WTC11 (cell line): ENCODE data around the gene PRKCZ. TPM values are rescaled to one million over a fixed set of nuclear protein-coding genes. Genes with fewer than 3 reads are reported as not detected.

ENCODE experiments used
- ATAC-seq: fragments of 200-7000 bp; cut with Tn5 transposase; 2 replicates; pipeline ENCODE4 v1.10.0; 2021; ENCODE audit warnings: mild to moderate bottlenecking, moderate library complexity
- CTCF ChIA-PET: fragments of 300-600 bp; sonication (Branson Sonifier 250); formaldehyde crosslinking; loops from one replicate; lab custom pipeline; 2021; ENCODE audit warnings: antibody characterized with exemption; lab: Charles Lee
- POLR2A ChIA-PET: fragments of 350-600 bp; sonication (Branson Sonifier 250); formaldehyde crosslinking; loops from one replicate; lab custom pipeline; 2021; ENCODE audit warnings: antibody characterized with exemption; lab: Charles Lee
- DNase-seq: peaks from one replicate; pipeline ENCODE4 v3.0.0; 2021; ENCODE audit warnings: low spot score
- H3K27ac Mint-ChIP-seq: 2 replicates; pipeline ENCODE4 v1.8.0; 2021; ENCODE audit warnings: mixed read lengths
- H3K27me3 Mint-ChIP-seq: 2 replicates; pipeline ENCODE4 v1.8.0; 2021; ENCODE audit warnings: low read depth, mild to moderate bottlenecking, moderate library complexity, mixed read lengths
- H3K36me3 Mint-ChIP-seq: 2 replicates; pipeline ENCODE4 v1.8.0; 2021; ENCODE audit warnings: mixed read lengths
- H3K4me1 Mint-ChIP-seq: 2 replicates; pipeline ENCODE4 v1.8.0; 2022; ENCODE audit warnings: mixed read lengths
- H3K4me3 Mint-ChIP-seq: 2 replicates; pipeline ENCODE4 v1.8.0; 2021; ENCODE audit warnings: mild to moderate bottlenecking, moderate library complexity, mixed read lengths
- H3K9me3 Mint-ChIP-seq: 2 replicates; pipeline ENCODE4 v1.8.0; 2021; ENCODE audit warnings: mixed read lengths
- ATF6 ChIP-seq: sonication (generic); formaldehyde crosslinking; IDR thresholded peaks from 2 replicates; pipeline ENCODE4 v1.8.1; 2023; ENCODE audit warnings: mild to moderate bottlenecking, missing genetic modification reagents
- GRHL2 ChIP-seq: fragments of 250-450 bp; sonication (Bioruptor Pico); IDR thresholded peaks from 2 replicates; pipeline ENCODE4 v1.8.0; 2022; ENCODE audit warnings: mild to moderate bottlenecking, moderate library complexity; ENCODE audit not compliant: insufficient replicate concordance, severe bottlenecking
- IRF1 ChIP-seq: sonication (generic); formaldehyde crosslinking; IDR thresholded peaks from 2 replicates; pipeline ENCODE4 v1.8.0; 2023; ENCODE audit warnings: missing genetic modification reagents
- JUN ChIP-seq: sonication (generic); formaldehyde crosslinking; IDR thresholded peaks from 2 replicates; pipeline ENCODE4 v1.8.0; 2023; ENCODE audit warnings: mild to moderate bottlenecking, missing genetic modification reagents
- KAT7 ChIP-seq: sonication (generic); formaldehyde crosslinking; IDR thresholded peaks from 2 replicates; pipeline ENCODE4 v1.8.1; 2023; ENCODE audit warnings: missing genetic modification reagents, mild to moderate bottlenecking, borderline replicate concordance
- MXD4 ChIP-seq: fragments of 250-450 bp; sonication (Bioruptor Pico); IDR thresholded peaks from 2 replicates; pipeline ENCODE4 v1.8.0; 2021; ENCODE audit warnings: mild to moderate bottlenecking, moderate library complexity, borderline replicate concordance
- NFATC4 ChIP-seq: fragments of 250-450 bp; sonication (Bioruptor Pico); IDR thresholded peaks from 2 replicates; pipeline ENCODE4 v1.9.0; 2021; ENCODE audit warnings: mild to moderate bottlenecking
- NR2C2 ChIP-seq: sonication (generic); formaldehyde crosslinking; IDR thresholded peaks from 2 replicates; pipeline ENCODE4 v1.8.0; 2022; ENCODE audit warnings: mild to moderate bottlenecking, missing genetic modification reagents
- NR3C1 ChIP-seq: sonication (generic); formaldehyde crosslinking; conservative IDR thresholded peaks from 2 replicates; pipeline ENCODE4 v1.8.1; 2023; ENCODE audit warnings: low read depth, mild to moderate bottlenecking, missing genetic modification reagents
- OVOL2 ChIP-seq: fragments of 250-450 bp; sonication (Bioruptor Pico); IDR thresholded peaks from 2 replicates; pipeline ENCODE4 v1.9.0; 2021; ENCODE audit warnings: mild to moderate bottlenecking, borderline replicate concordance
- PRRX2 ChIP-seq: fragments of 250-450 bp; sonication (Bioruptor Pico); IDR thresholded peaks from 2 replicates; pipeline ENCODE4 v1.8.0; 2021; ENCODE audit warnings: mild to moderate bottlenecking
- RORB ChIP-seq: fragments of 250-450 bp; sonication (Bioruptor Pico); IDR thresholded peaks from 2 replicates; pipeline ENCODE4 v1.9.0; 2021; ENCODE audit warnings: mild to moderate bottlenecking
- SMAD3 ChIP-seq: sonication (generic); formaldehyde crosslinking; IDR thresholded peaks from 2 replicates; pipeline ENCODE4 v1.8.0; 2022; ENCODE audit warnings: missing genetic modification reagents, mild to moderate bottlenecking, borderline replicate concordance
- SP1 ChIP-seq: sonication (generic); formaldehyde crosslinking; conservative IDR thresholded peaks from 2 replicates; pipeline ENCODE4 v1.8.1; 2022; ENCODE audit warnings: missing genetic modification reagents
- TEAD4 ChIP-seq: sonication (generic); formaldehyde crosslinking; IDR thresholded peaks from 2 replicates; pipeline ENCODE4 v1.8.0; 2022; ENCODE audit warnings: mild to moderate bottlenecking, missing genetic modification reagents
- TP53 ChIP-seq: sonication (generic); formaldehyde crosslinking; IDR thresholded peaks from 2 replicates; pipeline ENCODE4 v1.8.1; 2023; ENCODE audit warnings: mild to moderate bottlenecking, missing genetic modification reagents
- ZNF263 ChIP-seq: sonication (generic); formaldehyde crosslinking; IDR thresholded peaks from 2 replicates; pipeline ENCODE4 v1.8.1; 2022; ENCODE audit warnings: low read depth, mild to moderate bottlenecking, moderate library complexity, missing genetic modification reagents
- ZNF416 ChIP-seq: fragments of 250-450 bp; sonication (Bioruptor Pico); IDR thresholded peaks from 2 replicates; pipeline ENCODE4 v1.9.0; 2021; ENCODE audit warnings: mild to moderate bottlenecking, inconsistent platforms
- total RNA-seq: library from RNA; stranded (reverse); gene quantifications from 3 replicates; pipeline ENCODE4 v1.2.3, GENCODE V29; 2021
- TF ChIP-seq, protein P1 (sequence below): fragments of 250-450 bp; sonication (Bioruptor Pico); IDR thresholded peaks from 2 replicates; pipeline ENCODE4 v1.9.0; 2021; ENCODE audit warnings: mild to moderate bottlenecking
- TF ChIP-seq, protein P2 (sequence below): sonication (generic); formaldehyde crosslinking; IDR thresholded peaks from 2 replicates; pipeline ENCODE4 v1.8.1; 2022; ENCODE audit warnings: low read depth, missing genetic modification reagents, borderline replicate concordance

The PRKCZ gene
- total RNA-seq, 1 experiment from 2014 or later = 52.5 TPM

- no peak for DNase-seq
- H3K9me3 Mint-ChIP-seq = no peaks in the 10 kb centered on the region
- ATAC-seq = no peak
- H3K27me3 Mint-ChIP-seq = no peaks in the 10 kb centered on the region
- ChIA-PET CTCF (no interaction called here), POLR2A (no interaction called here)
- no peak overlapping the region for H3K27ac Mint-ChIP-seq
- H3K4me3 Mint-ChIP-seq = no peak overlapping the region
- no peaks in the 10 kb centered on the region for H3K4me1 Mint-ChIP-seq
- no peak for TF ChIP-seq JUN (CRISPR knock-in tag)
- no peak for TF ChIP-seq SMAD3
- no peak for TF ChIP-seq ATF6 (CRISPR knock-in tag)
- TF ChIP-seq MXD4 (CRISPR knock-in tag) = no peak
- TF ChIP-seq IRF1 (CRISPR knock-in tag) = no peak
- TF ChIP-seq RORB = no peak
- TF ChIP-seq OVOL2 = no peak
- TF ChIP-seq SP1 (CRISPR knock-in tag) = no peak
- TF ChIP-seq, protein P1, sequence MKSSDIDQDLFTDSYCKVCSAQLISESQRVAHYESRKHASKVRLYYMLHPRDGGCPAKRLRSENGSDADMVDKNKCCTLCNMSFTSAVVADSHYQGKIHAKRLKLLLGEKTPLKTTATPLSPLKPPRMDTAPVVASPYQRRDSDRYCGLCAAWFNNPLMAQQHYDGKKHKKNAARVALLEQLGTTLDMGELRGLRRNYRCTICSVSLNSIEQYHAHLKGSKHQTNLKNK (CRISPR knock-in tag) = no peak
- no peak for TF ChIP-seq TEAD4
- no peak for TF ChIP-seq PRRX2 (CRISPR knock-in tag)
- TF ChIP-seq NR3C1 (CRISPR knock-in tag) = no peak
- TF ChIP-seq KAT7 (CRISPR knock-in tag) = no peak
- TF ChIP-seq, protein P2, sequence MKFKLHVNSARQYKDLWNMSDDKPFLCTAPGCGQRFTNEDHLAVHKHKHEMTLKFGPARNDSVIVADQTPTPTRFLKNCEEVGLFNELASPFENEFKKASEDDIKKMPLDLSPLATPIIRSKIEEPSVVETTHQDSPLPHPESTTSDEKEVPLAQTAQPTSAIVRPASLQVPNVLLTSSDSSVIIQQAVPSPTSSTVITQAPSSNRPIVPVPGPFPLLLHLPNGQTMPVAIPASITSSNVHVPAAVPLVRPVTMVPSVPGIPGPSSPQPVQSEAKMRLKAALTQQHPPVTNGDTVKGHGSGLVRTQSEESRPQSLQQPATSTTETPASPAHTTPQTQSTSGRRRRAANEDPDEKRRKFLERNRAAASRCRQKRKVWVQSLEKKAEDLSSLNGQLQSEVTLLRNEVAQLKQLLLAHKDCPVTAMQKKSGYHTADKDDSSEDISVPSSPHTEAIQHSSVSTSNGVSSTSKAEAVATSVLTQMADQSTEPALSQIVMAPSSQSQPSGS (CRISPR knock-in tag) = no peak
- peaks cover 22% of the 10 kb centered on the region for H3K36me3 Mint-ChIP-seq
These were observed 130.4 kb downstream of the PRKCZ start for GRCh38 chr1:2180297-2181245.

DNA sequence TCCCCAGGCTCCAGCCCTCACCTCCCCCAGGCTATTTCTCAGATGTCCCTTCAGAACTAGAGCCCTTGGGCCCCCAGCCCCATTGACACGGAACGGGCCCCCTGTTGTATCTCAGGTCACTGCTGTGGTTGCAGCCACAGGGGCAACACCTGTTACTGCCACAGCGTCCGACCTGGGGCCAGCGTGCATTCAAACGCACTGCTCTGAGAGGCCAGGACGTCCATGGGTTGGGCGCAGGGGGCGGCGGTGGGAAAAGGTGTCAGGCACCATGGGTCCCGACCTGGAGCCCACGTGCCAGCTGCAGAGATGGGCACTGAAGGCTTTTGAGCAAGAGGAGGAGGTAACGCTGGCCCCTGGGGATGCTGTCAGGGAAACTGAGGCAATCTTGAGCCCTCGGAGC is 131.1 kb downstream of the PRKCZ start:
- CTCF ChIA-PET = no interaction called here
- DNase-seq (no peak), ATAC-seq (no peak)
- Mint-ChIP-seq H3K4me3 (no peak overlapping the region), H3K9me3 (no peaks in the 10 kb centered on the region), H3K36me3 (peaks cover 21% of the 10 kb centered on the region), H3K27ac (no peak overlapping the region), H3K27me3 (no peaks in the 10 kb centered on the region), H3K4me1 (no peaks in the 10 kb centered on the region)
- no peak for TF ChIP-seq ZNF263 (CRISPR knock-in tag)
- no peak for TF ChIP-seq MXD4 (CRISPR knock-in tag)
- no peak for TF ChIP-seq GRHL2 (CRISPR knock-in tag)
- no peak for TF ChIP-seq ZNF416 (CRISPR knock-in tag)
- TF ChIP-seq JUN (CRISPR knock-in tag) = no peak
- no peak for TF ChIP-seq TP53 (CRISPR knock-in tag)
- TF ChIP-seq OVOL2 = no peak
- no peak for TF ChIP-seq NR2C2 (CRISPR knock-in tag)
- TF ChIP-seq NFATC4 = no peak
- TF ChIP-seq SP1 (CRISPR knock-in tag) = no peak
- POLR2A ChIA-PET = no interaction called here
